HG03575 (cell line): ENCODE results near the gene FPGS.

Experiments used
- ATAC-seq: cut with Tn5 transposase; IDR thresholded peaks from one replicate; pipeline ENCODE4 v1.9.1; 2021; ENCODE audit not compliant: unreplicated experiment, insufficient number of reproducible peaks, low FRiP score; ENCODE audit errors: extremely low read depth

FPGS gene

GRCh38 chr9:127806871-127807270 is 4.2 kb downstream of the FPGS start:
- ATAC-seq: no peak

DNA sequence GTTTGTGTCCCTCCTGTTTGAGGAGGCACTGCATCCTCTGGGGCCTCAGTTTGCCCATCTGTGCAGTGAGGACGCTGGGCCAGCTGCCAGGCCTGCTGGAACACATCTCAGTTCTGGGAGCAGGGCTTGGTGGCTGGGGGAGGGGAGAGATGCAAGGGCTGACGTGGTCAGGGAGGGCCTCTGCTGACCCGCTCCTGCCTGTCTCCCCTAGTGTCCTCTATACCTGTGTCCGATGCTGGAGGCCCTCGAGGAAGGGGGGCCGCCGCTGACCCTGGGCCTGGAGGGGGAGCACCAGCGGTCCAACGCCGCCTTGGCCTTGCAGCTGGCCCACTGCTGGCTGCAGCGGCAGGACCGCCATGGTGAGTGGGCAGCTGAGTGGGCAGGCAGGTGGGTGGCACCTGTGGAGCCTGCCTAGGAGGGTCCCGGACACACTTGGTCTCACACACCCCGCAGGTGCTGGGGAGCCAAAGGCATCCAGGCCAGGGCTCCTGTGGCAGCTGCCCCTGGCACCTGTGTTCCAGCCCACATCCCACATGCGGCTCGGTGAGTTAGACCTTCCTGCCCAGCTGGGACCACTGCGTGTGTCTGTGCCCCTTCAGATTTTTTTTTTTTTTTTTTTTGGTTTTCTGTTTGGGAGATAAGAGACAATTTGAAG is 5.8 kb downstream of the FPGS start:
- ATAC-seq: no peak

DNA sequence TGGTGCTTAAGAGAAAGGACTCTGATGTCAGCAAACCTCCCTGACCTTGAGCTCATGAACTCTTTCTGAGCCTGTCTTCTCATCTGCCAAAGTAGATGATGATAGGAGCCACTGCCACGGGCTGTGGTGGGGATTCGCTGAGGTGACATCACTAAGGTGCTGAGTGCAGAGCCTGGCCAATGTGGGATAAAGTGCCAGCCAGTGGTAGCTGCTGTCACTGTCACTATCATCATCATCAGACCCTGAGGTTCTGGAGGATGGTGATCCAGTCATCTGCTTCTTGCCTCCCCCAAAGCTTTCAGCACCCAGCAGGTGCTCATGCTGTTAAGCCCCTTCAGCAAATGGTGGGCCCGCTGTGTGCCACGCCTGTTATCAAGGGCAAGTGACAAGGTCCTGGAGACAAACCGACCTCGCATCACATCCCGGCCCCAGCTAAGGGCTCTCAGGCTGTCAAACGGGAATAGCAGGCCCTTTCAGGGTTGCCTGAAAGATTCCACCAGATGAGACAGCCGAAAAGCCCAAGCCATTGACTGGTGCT is 6.4 kb downstream of the FPGS start:
- ATAC-seq: no peak

DNA sequence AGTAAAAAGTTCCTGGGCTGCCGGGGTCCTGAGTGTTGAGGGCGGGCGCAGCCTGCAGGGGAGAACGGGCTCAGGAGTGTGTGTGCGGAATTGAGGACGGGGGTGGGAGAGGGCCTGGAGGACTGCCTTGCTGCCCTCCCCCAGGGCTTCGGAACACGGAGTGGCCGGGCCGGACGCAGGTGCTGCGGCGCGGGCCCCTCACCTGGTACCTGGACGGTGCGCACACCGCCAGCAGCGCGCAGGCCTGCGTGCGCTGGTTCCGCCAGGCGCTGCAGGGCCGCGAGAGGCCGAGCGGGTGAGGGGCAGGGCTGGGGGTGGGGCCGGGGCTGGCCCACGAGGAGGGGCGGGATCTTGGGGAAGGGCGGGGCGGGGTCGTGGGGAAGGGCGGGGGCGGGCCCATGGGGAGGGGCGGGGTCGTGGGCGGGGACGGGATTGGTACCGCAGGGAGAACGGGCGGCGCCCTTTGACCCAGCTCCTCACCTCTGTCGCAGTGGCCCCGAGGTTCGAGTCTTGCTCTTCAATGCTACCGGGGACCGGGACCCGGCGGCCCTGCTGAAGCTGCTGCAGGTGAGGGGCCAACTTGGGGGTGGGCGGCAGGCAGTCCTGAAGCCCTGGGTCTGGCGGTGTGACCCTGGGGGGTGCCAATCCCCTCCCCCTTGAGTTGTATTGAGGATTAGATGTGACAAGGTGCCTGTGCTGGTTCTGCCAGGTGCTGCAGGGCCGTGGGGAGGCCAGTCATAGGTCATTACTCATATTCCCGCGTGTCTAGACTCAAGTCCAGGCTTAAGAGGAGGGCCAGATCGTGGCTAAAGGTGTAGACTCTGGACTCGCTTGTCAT is 7.1 kb downstream of the FPGS start:
- ATAC-seq: no peak

- no peak for ATAC-seq
Observed at GRCh38 chr9:127810378-127811187, 7.9 kb downstream of the FPGS start.

DNA sequence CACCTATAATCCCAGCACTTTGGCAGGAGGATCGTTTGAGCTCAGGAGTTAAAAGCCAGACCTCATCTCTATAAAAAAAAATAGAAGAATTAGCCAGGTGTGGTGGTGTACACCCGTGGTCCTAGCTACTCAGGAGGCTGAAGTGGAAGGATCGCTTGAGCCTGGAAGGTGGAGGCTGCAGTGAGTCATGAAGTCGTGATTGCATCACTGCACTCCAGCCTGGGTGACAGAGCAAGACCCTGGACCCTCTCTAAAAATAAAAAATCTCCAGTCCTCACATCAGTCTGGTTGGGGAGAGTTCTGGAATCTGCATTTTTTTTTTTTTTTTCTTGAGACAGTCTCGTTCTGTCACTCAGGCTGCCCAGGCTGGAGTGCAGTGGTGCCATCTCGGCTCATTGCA is 9.3 kb downstream of the FPGS start:
- no peak for ATAC-seq

DNA sequence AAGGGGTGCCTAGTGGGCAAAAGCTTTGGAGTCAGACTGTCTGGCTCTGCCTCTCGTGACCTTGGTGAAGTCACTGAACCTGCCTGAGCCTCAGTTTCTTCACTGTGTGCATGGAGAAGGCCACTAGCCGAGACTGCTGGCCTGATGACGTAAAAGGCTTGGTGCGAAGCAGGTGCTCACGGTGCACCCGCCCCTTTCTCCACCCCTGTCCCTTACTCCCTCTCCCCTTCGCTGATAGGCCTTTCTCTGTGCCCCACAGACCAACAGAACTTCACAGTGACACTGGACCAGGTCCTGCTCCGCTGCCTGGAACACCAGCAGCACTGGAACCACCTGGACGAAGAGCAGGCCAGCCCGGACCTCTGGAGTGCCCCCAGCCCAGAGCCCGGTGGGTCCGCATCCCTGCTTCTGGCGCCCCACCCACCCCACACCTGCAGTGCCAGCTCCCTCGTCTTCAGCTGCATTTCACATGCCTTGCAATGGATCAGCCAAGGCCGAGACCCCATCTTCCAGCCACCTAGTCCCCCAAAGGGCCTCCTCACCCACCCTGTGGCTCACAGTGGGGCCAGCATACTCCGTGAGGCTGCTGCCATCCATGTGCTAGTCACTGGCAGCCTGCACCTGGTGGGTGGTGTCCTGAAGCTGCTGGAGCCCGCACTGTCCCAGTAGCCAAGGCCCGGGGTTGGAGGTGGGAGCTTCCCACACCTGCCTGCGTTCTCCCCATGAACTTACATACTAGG is 10.4 kb downstream of the FPGS start:
- ATAC-seq: no peak

DNA sequence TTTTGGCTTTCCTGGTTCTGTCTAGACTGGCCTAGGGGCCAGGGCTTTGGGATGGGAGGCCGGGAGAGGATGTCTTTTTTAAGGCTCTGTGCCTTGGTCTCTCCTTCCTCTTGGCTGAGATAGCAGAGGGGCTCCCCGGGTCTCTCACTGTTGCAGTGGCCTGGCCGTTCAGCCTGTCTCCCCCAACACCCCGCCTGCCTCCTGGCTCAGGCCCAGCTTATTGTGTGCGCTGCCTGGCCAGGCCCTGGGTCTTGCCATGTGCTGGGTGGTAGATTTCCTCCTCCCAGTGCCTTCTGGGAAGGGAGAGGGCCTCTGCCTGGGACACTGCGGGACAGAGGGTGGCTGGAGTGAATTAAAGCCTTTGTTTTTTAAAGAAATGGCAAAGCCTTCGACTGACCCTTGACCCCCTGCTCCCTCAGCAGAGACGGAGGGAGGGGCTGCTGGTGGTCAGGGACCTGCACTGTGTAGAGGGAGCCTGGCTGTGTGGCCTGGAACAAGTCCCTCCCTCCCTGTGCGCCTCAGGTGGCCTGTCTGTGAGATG is 11.1 kb downstream of the FPGS start:
- no peak for ATAC-seq

GRCh38 chr9:127814619-127815511 is 12.2 kb downstream of the FPGS start:
- ATAC-seq: no peak

DNA sequence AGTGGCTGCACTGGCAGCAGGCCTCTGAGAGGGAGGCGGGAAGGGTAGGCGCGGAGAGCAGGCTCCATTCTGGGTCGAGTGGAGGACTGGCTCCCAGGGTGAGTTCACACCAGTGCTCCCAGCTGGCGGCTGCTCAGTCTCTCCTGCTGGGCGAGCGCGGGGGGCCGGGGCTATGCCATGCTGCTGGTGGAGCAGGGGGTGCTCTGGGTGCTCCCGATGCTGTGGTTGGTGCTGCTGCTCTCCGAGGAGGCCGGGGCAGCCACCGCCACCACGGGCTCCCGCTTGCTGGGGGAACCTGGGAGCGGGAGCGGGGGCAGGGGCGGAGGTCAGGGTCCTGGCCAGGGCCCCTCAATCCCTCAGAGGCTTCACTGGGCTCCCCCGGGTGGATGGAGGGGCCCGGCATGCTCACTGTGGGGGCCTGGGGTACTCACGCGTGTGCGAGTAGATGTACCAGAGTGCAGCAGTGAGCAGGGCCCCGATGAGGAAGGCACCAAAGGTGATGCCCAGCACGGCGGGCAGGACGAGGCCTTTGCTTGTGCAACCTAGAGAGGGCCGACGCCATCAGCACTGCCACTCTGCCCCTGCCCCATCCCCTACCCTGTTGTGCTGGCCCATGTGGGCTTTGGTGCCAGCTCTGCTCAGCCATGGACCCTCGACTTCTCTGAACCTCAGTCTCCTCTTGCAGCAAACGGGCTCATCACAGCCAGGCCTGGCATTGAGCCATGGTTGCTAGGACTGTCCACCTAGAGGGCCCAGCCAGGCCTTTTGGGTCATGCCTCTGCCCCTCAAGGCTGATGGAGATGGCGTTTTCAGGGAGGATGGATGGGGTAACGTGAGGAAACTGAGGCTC is 13.1 kb downstream of the FPGS start:
- ATAC-seq: no peak

- no peak for ATAC-seq
Observed at GRCh38 chr9:127816362-127816725, 13.7 kb downstream of the FPGS start.

DNA sequence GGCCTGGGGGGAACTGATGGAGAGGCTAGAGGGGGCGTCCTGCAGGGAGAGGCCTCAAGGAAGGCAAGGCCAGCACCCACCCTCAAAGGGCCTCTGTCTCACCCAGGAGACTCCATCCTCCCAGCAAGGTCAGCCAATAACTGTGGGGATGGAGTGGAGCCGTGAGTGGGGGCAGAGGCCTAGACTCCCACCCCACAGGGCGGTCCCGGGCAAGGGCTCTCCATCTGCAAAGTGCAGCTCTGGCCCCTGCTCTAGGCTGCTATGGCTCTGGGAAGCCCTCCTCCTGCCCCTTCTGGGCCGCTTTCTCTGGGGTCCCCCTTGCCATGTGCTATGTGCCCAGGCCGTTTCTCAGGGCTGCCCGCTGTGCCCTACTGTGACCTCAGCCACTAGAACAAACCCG is 14.0 kb downstream of the FPGS start:
- ATAC-seq: no peak

DNA sequence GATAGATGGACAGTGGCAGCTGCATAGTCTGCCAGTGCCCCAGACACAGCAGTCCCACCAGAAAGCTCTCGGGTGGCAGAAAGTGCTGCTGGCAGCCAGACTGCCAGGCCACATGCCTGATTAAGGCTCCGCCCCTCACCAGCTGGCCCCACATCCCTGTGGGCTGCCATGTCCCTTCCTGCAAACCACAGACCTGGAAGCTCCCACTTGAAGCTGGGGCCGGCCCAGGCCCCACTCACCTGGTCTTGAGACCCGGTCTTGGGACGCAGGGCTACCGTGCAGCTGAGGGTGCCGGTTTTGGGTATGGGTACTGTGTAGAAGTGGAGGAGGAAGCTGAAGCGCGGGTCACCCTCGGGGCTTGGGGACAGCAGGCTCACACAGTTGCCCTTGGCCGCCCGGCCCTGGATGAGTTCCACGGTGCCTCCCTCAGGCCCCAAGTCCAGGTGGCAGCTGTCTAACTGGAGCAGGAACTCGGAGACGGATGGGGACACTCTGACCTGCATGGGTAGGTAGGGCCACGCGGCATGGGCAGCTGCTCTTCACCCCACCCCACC is 15.3 kb downstream of the FPGS start:
- ATAC-seq: no peak

GRCh38 chr9:127818574-127818973 is 15.9 kb downstream of the FPGS start:
- ATAC-seq: no peak

DNA sequence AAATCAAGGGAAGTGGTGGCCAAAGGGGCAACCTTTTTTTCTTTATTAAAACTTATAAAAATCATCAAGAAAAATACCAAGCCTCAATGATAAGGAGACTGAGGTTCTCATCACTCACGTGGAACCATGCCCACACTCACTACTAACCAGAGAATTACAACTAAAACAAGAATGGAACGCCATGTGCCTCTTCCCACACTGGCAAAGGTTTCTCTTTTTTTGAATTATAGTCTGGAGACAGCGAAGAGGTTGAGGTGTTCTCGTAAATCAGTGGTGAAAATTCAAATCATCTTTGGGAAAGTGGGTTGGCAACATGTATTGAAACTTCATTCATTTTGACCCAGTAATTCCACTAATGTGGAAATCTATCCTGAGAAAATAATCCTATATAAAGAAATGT is 19.4 kb downstream of the FPGS start:
- ATAC-seq: no peak

- ATAC-seq: no peak
Observed at GRCh38 chr9:127825319-127826051, 22.8 kb downstream of the FPGS start.
